Cerebellar nuclear complex (tissue), 1 donor: ENCODE results near the gene GPR87.

Experiments
- DNase-seq, 2 experiments: peaks; one replicate each; lab custom pipeline; 2025; lab: John Stamatoyannopoulos, UW

Gene GPR87

GRCh38 chr3:151315846-151316245 lies 774 bp downstream of the GPR87 start:
- DNase-seq, result no peak

- no peak for DNase-seq
Measured at GRCh38 chr3:151315136-151315535, 1.5 kb downstream of the GPR87 start.

DNA sequence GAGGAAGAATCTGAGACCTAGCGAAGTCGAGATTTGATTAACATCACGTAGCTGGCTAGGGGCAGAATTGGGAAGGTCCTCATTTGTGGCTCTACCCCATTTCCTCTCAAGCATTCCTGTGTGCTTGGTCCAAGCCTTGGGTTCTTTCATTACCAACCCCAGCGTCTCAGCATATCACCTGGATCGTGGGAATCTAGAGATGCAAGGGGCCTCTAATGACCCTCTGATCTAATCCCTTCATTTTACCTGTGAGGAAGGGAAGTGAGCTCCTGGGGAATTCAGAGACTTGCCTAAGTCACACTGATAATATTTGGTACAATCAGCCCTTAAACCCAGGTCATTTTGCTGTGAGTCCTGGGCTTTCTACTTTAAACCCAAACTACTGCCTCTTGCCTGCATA lies 2.0 kb downstream of the GPR87 start:
- no peak for DNase-seq

DNA sequence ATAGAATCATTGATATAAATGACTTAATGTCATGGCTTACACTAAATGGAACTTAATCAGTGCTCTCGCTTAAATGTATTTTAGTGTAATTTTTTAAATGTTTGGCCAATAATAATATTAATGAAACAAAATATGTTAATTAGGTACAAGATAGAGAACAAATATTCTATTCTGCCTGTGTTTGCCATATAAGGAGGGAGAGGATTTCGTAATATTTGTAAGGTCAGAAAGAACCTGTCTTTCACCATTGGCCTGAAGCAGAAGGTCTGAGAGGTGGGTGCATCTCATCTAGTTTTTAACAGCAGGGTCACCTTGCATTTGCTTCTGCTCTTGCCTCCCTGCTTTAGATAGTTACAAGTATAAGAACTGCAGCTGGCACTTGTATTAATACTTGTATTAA lies 2.5 kb downstream of the GPR87 start:
- no peak for DNase-seq

GRCh38 chr3:151312972-151313371 lies 3.6 kb downstream of the GPR87 start:
- no peak for DNase-seq

DNA sequence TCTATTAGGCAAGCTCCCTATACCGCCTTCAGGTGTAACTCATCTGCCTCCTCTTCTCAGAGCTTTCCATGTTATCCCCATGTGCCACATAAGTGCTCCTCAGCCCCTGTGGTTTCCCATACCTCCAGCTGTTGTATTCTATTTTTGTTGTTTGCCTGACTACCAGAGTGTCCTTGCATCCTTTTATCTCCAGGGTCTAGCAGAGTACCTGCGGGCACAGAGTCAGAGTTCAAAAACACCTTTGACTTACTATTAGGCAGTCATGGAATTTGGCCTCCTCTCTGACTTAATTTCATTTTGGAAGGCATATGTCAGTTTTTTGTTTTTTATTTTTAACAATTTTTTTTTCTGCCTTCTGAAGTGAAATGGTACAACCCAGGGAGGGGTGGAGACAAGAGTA lies 7.1 kb downstream of the GPR87 start:
- DNase-seq, result no peak

GRCh38 chr3:151307583-151308488 lies 8.8 kb downstream of the GPR87 start:
- no peak for DNase-seq

- no peak for DNase-seq
Measured at GRCh38 chr3:151307131-151307530, 9.5 kb downstream of the GPR87 start.

GRCh38 chr3:151306168-151306810 lies 10.3 kb downstream of the GPR87 start:
- DNase-seq, result no peak

- DNase-seq, result no peak
Measured at GRCh38 chr3:151305775-151306151, 10.9 kb downstream of the GPR87 start.

DNA sequence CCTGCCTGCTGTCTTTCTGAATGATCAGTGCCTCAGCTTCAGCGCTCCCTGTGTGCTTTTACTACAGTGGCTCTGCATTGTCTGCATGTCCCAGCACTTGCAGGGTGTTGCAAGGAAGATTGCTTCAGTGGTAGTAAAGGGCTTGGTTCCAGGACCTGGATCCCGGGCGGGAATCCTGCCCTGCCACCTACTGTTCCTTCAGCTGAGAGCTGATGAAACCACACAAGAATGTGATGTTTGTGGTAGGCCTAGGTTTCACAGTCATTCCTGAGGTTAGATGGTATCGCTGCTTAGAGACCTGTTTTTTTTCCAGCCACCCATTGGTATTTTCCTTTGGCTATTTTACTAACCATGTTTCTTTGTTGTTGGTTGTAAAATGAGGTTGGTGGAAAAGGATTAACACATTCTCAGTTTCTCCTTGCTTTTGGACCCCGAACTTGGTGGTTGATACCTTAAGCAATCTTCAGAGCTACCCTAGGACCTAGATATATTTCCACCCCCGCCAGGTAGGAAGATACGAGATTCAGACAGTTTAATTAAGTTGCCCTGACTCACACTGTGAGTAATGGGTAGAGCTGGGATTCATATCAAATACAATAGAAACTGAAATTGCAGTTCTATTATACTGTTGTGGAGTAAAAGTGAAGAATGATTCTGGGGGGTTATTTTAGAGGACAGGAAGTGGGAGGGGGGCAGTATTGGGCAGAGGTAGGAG lies 11.4 kb downstream of the GPR87 start:
- DNase-seq, result no peak

- no peak for DNase-seq
Measured at GRCh38 chr3:151303751-151304150, 12.9 kb downstream of the GPR87 start.

- no peak for DNase-seq
Measured at GRCh38 chr3:151301787-151302186, 14.8 kb downstream of the GPR87 start.

GRCh38 chr3:151300539-151300938 lies 16.1 kb downstream of the GPR87 start:
- no peak for DNase-seq

- no peak for DNase-seq
Measured at GRCh38 chr3:151299006-151299405, 17.6 kb downstream of the GPR87 start.

GRCh38 chr3:151297429-151297828 lies 19.2 kb downstream of the GPR87 start:
- no peak for DNase-seq

DNA sequence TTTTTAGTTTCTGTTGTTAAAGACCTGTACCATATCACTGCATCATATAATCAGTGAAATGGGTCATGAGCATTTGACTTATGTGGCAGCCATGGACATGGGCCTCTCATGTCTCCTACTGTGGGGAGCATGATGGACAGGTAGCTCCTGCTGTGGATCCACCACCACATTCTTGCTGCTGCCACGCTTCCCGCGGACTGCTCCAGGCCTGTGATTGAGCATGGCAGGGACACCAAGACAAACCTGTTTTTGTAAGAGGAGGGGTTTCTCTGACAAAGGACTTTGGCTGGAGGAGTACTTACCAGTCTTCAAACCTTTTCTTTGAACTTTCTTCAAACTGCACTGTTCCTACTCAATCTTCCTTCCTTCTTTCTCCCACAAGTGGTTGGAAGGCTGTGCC lies 20.4 kb downstream of the GPR87 start:
- no peak for DNase-seq

GRCh38 chr3:151293127-151293526 lies 23.5 kb downstream of the GPR87 start:
- no peak for DNase-seq

DNA sequence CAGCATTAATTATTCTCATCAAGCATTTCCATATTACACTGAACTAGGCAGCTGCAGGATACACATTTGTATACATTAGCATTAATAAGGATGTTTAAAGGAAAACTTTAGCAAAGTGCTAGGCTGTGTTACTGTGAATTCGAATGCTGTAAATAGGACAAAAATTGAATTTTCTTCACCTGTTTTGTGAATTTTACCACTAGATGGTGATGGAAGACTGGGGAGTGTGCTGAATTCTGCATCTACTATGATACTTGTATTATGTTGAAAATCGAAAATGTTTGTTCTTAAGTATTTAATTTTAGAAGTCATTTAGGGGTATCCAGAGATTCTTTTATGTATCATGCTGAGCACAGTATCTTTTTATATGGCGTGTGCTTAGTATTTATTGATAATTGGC lies 25.9 kb downstream of the GPR87 start:
- no peak for DNase-seq

DNA sequence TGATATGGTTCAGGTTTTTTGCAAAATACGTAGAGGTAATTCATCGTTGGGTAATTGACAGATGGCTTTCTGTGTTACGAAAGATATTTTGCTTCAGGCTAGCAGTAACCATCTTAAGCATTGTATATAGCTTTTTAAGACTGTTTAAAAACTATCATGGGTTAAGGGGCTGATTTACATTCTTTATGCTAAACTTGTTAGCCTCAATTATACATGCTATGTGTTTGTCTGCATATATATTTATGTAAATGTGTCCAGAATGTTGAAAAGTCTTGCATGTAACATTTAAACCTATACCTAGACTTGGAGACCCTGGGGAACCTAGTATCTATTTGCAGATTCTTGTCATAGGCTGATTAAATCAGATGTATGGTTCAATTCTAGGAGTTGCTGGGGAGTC lies 27.2 kb downstream of the GPR87 start:
- DNase-seq, result no peak

DNA sequence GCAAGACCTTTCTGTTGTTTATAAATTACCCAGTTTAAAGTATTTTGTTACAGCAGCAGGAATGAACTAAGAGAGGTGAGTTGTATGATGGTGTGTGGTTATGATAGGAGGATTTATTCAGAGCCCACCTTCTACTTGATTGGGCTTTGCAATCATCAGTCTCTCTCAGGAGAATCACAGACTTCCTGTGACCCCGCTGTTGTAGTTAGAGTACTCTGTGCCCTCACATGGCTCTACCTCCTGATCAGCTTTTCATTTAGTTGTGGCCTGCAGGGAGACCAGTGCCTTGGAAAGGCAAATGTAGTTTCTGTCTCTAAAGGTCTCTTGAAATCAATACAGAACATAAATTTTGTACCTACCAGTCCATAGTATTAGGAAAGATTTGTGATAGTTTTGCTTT lies 30.7 kb downstream of the GPR87 start:
- DNase-seq, result no peak

DNA sequence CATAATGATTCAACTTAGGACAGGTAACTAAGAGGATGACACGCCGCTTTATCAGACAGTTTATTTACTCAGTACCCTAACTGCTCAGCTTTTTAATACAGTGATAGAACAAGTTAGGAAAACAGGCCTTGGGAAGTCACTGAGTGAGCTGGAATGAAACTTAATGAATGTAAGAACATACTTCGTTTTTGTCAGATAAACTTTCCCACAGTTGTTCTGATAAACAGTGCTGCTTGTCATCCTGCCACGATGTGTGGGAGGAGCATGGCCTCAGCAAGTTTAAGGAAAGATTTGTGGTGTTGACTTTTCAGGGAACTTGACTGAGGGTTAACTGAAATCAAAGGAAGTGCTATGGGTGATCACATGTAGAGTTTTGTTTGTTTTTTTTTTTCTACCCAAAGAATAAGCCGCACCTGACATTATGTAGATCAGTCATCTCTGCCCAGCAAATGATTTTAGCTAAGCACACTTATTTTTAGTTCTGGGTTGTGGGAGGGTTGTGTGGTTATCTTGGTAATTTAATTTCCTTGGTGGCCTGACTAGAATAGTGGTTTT lies 32.6 kb downstream of the GPR87 start:
- no peak for DNase-seq

DNA sequence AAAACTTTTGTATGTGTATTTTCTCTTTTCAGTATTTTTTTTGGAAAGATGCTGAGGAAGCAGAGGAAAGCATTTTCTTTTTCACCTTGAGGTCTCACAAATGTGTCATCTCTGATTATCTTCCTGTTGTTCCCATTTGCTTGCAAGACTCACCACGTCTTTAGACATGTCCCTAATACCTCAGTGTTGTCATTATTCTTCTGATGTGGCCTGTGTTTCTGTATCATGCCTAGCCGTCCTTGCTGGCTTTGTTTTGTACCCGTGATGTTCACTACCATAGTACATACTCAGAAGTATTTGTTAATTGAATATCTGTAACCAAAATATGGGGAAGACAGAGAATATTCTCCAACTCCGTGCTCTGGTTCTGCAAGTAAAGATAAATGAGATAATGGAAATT lies 33.2 kb downstream of the GPR87 start:
- DNase-seq, result no peak
